ENCODE measurements around the gene IL18RAP.

IL18RAP gene

DNA sequence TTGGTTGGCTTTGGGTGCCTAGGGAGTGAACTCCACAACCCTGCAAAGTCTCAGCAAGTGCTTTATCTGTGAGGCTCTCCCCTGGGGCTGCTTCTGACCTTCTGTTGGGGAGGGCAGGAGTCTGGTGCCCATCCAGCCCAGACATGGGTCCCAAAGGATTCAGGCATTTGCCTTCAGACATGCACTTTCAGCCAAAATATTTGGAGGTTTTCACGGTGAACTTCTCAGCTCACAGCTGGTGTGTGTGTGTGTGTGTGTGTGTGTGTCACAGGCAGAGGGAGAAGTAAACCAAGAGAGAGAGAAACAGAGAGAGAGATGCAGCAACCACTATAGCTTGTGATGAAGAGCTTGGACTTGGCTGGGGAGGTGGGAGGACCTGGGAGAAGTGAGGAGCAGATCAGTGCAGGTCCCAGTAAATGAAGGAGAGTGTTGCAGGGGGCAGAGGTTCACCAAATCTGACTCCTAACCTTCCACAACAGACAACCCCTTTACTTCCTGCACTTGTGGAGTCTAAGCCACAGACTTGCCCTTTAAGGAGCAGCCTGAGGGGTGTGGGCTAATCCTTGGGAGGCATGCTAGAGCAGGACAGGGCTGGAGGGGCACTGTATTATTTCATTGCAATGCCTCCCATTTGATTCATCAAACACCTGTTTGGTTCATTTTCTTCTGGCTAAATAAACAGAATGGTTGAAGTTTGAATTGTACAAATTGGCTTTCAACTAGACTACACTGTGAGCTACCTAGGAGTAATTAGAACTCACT, 64.2 kb downstream of the IL18RAP start:
- H3K27ac ChIP-seq (replicated peaks) = peak overlapping the region; percentile 8; the same call in 1 of the 2 replicates
- H3K4me3 ChIP-seq (replicated peaks; ENCODE audit: insufficient read depth, low read length) = no peak overlapping the region
- TF ChIP-seq, protein P1, sequence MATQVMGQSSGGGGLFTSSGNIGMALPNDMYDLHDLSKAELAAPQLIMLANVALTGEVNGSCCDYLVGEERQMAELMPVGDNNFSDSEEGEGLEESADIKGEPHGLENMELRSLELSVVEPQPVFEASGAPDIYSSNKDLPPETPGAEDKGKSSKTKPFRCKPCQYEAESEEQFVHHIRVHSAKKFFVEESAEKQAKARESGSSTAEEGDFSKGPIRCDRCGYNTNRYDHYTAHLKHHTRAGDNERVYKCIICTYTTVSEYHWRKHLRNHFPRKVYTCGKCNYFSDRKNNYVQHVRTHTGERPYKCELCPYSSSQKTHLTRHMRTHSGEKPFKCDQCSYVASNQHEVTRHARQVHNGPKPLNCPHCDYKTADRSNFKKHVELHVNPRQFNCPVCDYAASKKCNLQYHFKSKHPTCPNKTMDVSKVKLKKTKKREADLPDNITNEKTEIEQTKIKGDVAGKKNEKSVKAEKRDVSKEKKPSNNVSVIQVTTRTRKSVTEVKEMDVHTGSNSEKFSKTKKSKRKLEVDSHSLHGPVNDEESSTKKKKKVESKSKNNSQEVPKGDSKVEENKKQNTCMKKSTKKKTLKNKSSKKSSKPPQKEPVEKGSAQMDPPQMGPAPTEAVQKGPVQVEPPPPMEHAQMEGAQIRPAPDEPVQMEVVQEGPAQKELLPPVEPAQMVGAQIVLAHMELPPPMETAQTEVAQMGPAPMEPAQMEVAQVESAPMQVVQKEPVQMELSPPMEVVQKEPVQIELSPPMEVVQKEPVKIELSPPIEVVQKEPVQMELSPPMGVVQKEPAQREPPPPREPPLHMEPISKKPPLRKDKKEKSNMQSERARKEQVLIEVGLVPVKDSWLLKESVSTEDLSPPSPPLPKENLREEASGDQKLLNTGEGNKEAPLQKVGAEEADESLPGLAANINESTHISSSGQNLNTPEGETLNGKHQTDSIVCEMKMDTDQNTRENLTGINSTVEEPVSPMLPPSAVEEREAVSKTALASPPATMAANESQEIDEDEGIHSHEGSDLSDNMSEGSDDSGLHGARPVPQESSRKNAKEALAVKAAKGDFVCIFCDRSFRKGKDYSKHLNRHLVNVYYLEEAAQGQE (IDR thresholded peaks at IDR 0.05; ENCODE audit: insufficient replicate concordance, low read depth) = no peak
- TF ChIP-seq GABPA (IDR thresholded peaks at IDR 0.05; ENCODE audit: low read depth) = no peak
- TF ChIP-seq, protein P2, sequence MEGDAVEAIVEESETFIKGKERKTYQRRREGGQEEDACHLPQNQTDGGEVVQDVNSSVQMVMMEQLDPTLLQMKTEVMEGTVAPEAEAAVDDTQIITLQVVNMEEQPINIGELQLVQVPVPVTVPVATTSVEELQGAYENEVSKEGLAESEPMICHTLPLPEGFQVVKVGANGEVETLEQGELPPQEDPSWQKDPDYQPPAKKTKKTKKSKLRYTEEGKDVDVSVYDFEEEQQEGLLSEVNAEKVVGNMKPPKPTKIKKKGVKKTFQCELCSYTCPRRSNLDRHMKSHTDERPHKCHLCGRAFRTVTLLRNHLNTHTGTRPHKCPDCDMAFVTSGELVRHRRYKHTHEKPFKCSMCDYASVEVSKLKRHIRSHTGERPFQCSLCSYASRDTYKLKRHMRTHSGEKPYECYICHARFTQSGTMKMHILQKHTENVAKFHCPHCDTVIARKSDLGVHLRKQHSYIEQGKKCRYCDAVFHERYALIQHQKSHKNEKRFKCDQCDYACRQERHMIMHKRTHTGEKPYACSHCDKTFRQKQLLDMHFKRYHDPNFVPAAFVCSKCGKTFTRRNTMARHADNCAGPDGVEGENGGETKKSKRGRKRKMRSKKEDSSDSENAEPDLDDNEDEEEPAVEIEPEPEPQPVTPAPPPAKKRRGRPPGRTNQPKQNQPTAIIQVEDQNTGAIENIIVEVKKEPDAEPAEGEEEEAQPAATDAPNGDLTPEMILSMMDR (IDR thresholded peaks at IDR 0.05; ENCODE audit: insufficient read depth, low read length) = no peak
- TF ChIP-seq POLR2AphosphoS5 (IDR thresholded peaks at IDR 0.05; ENCODE audit: low read depth) = no peak
- no peak for TF ChIP-seq SPI1 (IDR thresholded peaks at IDR 0.05; ENCODE audit: borderline replicate concordance, low read depth)
- no peaks in the 10 kb centered on the region for H3K27me3 ChIP-seq (ENCODE audit: insufficient read depth, poor library complexity, severe bottlenecking)
- no peak for DNase-seq (ENCODE audit: low read depth in 1 of 2, low spot score in 1 of 2)

DNA sequence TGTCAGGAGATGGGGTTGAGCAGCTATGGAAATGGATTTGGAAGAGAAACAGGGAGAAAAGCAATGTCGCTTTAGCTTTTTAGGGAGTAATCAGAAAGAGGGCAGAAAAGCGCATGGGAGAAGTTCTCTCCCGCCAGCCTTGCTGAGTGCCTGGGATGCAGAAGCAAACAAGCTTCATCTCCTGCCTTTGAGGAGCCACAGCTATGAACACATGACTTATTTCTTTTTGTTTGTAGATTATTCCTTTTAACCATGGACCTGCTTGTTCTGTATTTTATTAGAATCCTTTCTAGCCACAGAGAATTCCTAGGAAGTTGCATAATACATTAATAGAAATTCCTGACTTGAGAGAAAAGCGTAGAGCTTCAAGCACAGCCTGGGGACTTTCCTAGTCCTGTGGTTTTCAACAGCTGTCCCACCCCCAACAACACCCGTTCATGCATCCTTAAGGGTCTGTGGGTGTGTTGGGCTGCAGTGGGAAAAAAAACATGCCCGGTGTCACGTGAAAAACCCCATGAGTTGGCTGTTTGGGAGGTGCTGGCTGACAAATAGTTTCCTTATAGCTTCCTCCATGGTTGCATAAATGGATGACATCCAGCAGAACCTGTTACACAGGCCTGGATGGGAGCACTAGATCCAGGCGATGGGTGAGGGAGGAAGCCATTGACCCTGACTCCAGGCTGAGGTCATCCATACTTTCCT, 65.0 kb downstream of the IL18RAP start:
- TF ChIP-seq, protein P2 (IDR thresholded peaks at IDR 0.05; ENCODE audit: insufficient read depth, low read length) = no peak
- TF ChIP-seq, protein P1 (IDR thresholded peaks at IDR 0.05; ENCODE audit: insufficient replicate concordance, low read depth) = no peak
- no peak for TF ChIP-seq SPI1 (IDR thresholded peaks at IDR 0.05; ENCODE audit: borderline replicate concordance, low read depth)
- no peak overlapping the region for H3K4me3 ChIP-seq (replicated peaks; ENCODE audit: insufficient read depth, low read length)
- H3K27me3 ChIP-seq (ENCODE audit: insufficient read depth, poor library complexity, severe bottlenecking) = no peaks in the 10 kb centered on the region
- DNase-seq (ENCODE audit: low read depth in 1 of 2, low spot score in 1 of 2) = peak; percentile 18 to 29
- peak overlapping the region; percentile 8 for H3K27ac ChIP-seq (replicated peaks)

DNA sequence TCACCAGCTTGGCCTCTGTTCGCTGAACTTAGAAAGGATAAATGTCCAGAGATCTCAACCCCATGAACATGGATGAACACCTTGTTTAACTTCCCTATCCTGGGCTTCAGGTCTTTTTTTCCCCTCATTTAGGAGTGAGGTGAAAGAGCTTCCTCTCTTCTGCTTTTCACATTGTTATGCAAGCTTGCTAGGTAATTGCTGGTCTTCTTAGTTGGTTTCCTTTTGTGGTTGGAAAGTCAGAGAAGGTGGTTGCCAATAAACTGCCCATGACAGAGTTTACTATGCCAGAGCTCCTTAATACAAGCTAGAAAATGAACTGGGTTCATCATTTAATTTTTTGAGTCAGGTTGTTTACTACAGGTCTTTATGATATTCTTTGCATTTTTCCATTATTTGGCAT, 66.7 kb downstream of the IL18RAP start:
- Histone ChIP-seq H3K27ac (replicated peaks) (peak overlapping the region; percentile 69), H3K4me3 (replicated peaks; ENCODE audit: insufficient read depth, low read length) (no peak overlapping the region), H3K27me3 (ENCODE audit: insufficient read depth, poor library complexity, severe bottlenecking) (no peaks in the 10 kb centered on the region)
- TF ChIP-seq POLR2AphosphoS5 (IDR thresholded peaks at IDR 0.05; ENCODE audit: low read depth) = peak; percentile 63; the same call in 1 of the 2 replicates
- TF ChIP-seq, protein P1 (IDR thresholded peaks at IDR 0.05; ENCODE audit: insufficient replicate concordance, low read depth) = no peak
- TF ChIP-seq SPI1 (IDR thresholded peaks at IDR 0.05; ENCODE audit: borderline replicate concordance, low read depth) = peak; percentile 92
- TF ChIP-seq, protein P2 (IDR thresholded peaks at IDR 0.05; ENCODE audit: insufficient read depth, low read length) = no peak
- TF ChIP-seq GABPA (IDR thresholded peaks at IDR 0.05; ENCODE audit: low read depth) = no peak; the same call in 1 of the 2 replicates
- peak; percentile 79 to 92 for DNase-seq (ENCODE audit: low read depth in 1 of 2, low spot score in 1 of 2)

Measured in HL-60 (cell line).